SKM-1 (cell line): ENCODE results near the gene IFNA13.

Experiments
- DNase-seq: peaks from one replicate; lab custom pipeline; 2025; ENCODE audit not compliant: unreplicated experiment; lab: John Stamatoyannopoulos, UW

The IFNA13 gene

GRCh38 chr9:21357479-21358460, 10.1 kb downstream of the IFNA13 start:
- DNase-seq, result peak; percentile 7

GRCh38 chr9:21350787-21351186, 17.1 kb downstream of the IFNA13 start, which contains the start of gene IFNA6:
TSS of gene IFNA6 (minus strand) at chr9:21350887. CDS start at chr9:21350887, 0 bp downstream.
- no peak for DNase-seq

GRCh38 chr9:21348430-21348970, 19.4 kb downstream of the IFNA13 start:
- DNase-seq, result no peak

- DNase-seq, result no peak
Measured at GRCh38 chr9:21340735-21341134, 27.1 kb downstream of the IFNA13 start.

- no peak for DNase-seq
Measured at GRCh38 chr9:21336457-21336856, 31.4 kb downstream of the IFNA13 start.

GRCh38 chr9:21334701-21335632, 32.9 kb downstream of the IFNA13 start, which contains the start of gene KLHL9:
TSS of gene KLHL9 (minus strand) at chr9:21335404. CDS start at chr9:21334859, 545 bp downstream.
- DNase-seq, result peak; percentile 66

GRCh38 chr9:21333226-21333625, 34.6 kb downstream of the IFNA13 start:
- DNase-seq, result no peak

GRCh38 chr9:21331676-21332402, 36.0 kb downstream of the IFNA13 start:
- DNase-seq, result no peak

- peak; percentile 12 for DNase-seq
Measured at GRCh38 chr9:21326526-21327139, 41.2 kb downstream of the IFNA13 start.

- DNase-seq, result no peak
Measured at GRCh38 chr9:21324047-21324446, 43.8 kb downstream of the IFNA13 start.

GRCh38 chr9:21322911-21323461, 44.9 kb downstream of the IFNA13 start:
- DNase-seq, result peak; percentile 16

- DNase-seq, result no peak
Measured at GRCh38 chr9:21320465-21320864, 47.4 kb downstream of the IFNA13 start.

- no peak for DNase-seq
Measured at GRCh38 chr9:21317956-21318923, 49.6 kb downstream of the IFNA13 start.
